Vagina (tissue), 2 donors: ENCODE data around the gene PCGF3. TPM values are rescaled to one million over a fixed set of nuclear protein-coding genes. Genes with fewer than 3 reads are reported as not detected.

ENCODE experiments used
- DNase-seq, 2 donors: peaks; one replicate each; pipeline ENCODE4 v3.0.0-alpha.2; 2017; ENCODE audit errors: extremely low spot score in 2 of 2
- H3K27ac ChIP-seq: fragments of 200-600 bp; sonication (generic); one replicate; pipeline ENCODE4 v1.5.1; 2019
- H3K27me3 ChIP-seq: fragments of 200-600 bp; sonication (generic); one replicate; pipeline ENCODE4 v1.5.1; 2019
- H3K36me3 ChIP-seq, 2 donors: fragments of 200-600 bp; sonication (generic); one replicate each; pipeline ENCODE4 v1.5.1; 2017 to 2019
- H3K4me1 ChIP-seq: fragments of 200-600 bp; sonication (generic); one replicate; pipeline ENCODE4 v1.5.1; 2019
- H3K4me3 ChIP-seq, 2 donors: fragments of 200-600 bp; sonication (generic); 1 replicate in 1 of 2; 2 replicates in 1 of 2; pipeline ENCODE4 v1.5.1; 2016 to 2019
- H3K9me3 ChIP-seq: fragments of 200-600 bp; sonication (generic); one replicate; pipeline ENCODE4 v1.5.1; 2019
- POLR2A ChIP-seq, 2 donors: fragments of 450-650 bp; IDR thresholded peaks; one replicate each; pipeline ENCODE4 v1.6.1; 2017; ENCODE audit warnings: antibody characterized with exemption in 2 of 2, mild to moderate bottlenecking in 2 of 2, moderate library complexity in 2 of 2
- POLR2AphosphoS5 ChIP-seq, 2 donors: sonication (generic); formaldehyde crosslinking; IDR thresholded peaks; one replicate each; pipeline ENCODE4 v1.9.0; 2017; ENCODE audit warnings: antibody characterized with exemption in 2 of 2, mild to moderate bottlenecking in 2 of 2, low read depth in 1 of 2; ENCODE audit not compliant: insufficient read depth in 1 of 2
- intact Hi-C: fragments of 100-400 bp; cut with DNase I; formaldehyde crosslinking; loops from one replicate; pipeline ENCODE4 v1.15.1; 2023
- total RNA-seq: library from RNA; depleted of rRNA; stranded (reverse); fragments of >200 nt; gene quantifications from one replicate; pipeline ENCODE4 v1.2.3, GENCODE V29; 2016
- TF ChIP-seq, protein P1 (sequence below), 3 experiments: fragments of 450-650 bp in 2 of 3; fragments of 200-600 bp in 1 of 3; sonication (generic) in 1 of 3; IDR thresholded peaks; one replicate each; pipeline ENCODE4 v1.5.1; 2017 to 2019; ENCODE audit warnings: antibody characterized with exemption in 3 of 3, mild to moderate bottlenecking in 2 of 3, moderate library complexity in 2 of 3

Gene PCGF3
- total RNA-seq, 1 donor from 2014 or later, result 64.8 TPM

DNA sequence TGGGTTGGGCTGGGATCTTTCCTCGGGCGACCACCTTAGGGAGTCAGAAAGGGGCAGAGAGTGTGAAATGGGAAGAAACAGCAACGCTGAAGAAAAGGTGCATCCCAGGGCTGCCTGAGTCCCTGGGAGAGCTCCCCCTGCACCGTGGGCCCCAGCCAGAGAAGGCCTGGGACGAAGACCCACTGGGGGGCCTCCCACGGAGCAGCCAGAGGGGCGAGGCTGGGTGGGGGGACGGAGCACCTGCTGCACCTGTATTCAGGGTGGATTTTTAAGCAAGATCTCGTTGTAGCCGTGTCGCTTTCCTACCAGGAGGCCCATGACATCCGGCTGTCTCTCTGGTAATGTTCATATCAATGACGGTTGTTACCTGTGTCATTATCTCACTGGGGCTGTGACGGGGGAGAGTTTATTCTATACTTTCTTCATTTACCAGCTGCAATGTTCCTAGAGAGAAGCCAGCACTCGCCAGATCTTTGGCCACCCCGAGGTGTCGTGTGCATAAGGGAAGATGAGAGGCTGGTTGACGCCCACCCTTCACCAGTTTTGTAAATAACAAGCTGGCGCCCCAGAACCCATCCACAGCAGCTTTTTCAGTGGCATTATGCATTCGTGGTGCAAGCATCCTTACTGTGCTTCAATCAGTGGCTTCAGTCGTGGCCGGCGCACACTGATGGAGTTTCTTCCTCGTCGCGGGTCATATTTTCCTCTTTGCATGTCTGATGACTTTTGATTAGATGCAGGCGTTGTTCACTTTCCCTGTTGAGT is 5.6 kb upstream of the PCGF3 start:
- intact Hi-C loops, result no loop called here
- no peaks in the 10 kb centered on the region for H3K9me3 ChIP-seq
- H3K4me1 ChIP-seq, result peaks cover 2% of the 10 kb centered on the region
- no peak overlapping the region for H3K4me3 ChIP-seq
- DNase-seq, result no peak
- H3K36me3 ChIP-seq, result no peaks in the 10 kb centered on the region
- no peak overlapping the region for H3K27ac ChIP-seq
- no peaks in the 10 kb centered on the region for H3K27me3 ChIP-seq
- TF ChIP-seq POLR2AphosphoS5 (IDR thresholded peaks at IDR 0.05; ENCODE audit: insufficient read depth in 1 of 2, low read depth in 1 of 2), result no peak
- TF ChIP-seq POLR2A (IDR thresholded peaks at IDR 0.05), result no peak
- TF ChIP-seq, protein P1, sequence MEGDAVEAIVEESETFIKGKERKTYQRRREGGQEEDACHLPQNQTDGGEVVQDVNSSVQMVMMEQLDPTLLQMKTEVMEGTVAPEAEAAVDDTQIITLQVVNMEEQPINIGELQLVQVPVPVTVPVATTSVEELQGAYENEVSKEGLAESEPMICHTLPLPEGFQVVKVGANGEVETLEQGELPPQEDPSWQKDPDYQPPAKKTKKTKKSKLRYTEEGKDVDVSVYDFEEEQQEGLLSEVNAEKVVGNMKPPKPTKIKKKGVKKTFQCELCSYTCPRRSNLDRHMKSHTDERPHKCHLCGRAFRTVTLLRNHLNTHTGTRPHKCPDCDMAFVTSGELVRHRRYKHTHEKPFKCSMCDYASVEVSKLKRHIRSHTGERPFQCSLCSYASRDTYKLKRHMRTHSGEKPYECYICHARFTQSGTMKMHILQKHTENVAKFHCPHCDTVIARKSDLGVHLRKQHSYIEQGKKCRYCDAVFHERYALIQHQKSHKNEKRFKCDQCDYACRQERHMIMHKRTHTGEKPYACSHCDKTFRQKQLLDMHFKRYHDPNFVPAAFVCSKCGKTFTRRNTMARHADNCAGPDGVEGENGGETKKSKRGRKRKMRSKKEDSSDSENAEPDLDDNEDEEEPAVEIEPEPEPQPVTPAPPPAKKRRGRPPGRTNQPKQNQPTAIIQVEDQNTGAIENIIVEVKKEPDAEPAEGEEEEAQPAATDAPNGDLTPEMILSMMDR (IDR thresholded peaks at IDR 0.05), result no peak

DNA sequence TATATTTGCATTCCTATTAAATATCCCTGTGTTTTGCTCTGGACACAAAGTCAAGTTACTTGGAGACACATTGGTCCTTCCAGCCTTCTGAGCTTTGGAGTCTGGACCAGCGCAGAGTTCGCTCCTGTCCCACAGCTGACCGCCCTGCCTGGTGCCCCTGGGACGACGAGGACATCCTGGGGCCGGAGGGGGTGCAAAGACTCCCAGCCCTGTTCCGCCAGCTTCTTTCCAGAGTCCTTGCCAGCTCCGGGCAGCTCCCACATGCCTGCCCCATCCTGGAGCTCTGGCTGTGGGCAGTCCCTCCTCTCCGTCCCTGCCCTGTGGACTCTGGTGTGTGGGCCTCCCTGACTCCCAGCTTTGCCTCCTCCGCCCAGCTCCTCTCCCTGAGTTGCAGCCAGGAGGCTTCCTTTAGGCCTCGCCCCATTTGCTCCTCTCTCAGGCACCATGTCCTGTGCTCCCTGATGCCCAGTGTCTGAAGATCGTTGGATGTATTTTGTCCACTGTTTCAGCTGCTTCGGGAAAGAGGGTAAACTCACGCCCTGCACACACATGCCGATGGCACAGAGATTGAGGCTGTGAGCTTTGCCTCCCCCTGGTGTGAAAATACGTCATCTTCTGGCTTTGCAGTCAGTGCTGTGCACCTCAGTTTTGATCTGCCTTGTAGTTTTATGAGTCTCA is 4.9 kb upstream of the PCGF3 start:
- H3K9me3 ChIP-seq, result no peaks in the 10 kb centered on the region
- no peak overlapping the region for H3K27ac ChIP-seq
- intact Hi-C loops, result no loop called here
- DNase-seq, result no peak
- H3K4me3 ChIP-seq, result no peak overlapping the region
- no peaks in the 10 kb centered on the region for H3K36me3 ChIP-seq
- H3K4me1 ChIP-seq, result peaks cover 5% of the 10 kb centered on the region
- TF ChIP-seq POLR2A (IDR thresholded peaks at IDR 0.05) (no peak), POLR2AphosphoS5 (IDR thresholded peaks at IDR 0.05; ENCODE audit: insufficient read depth in 1 of 2, low read depth in 1 of 2) (no peak)
- TF ChIP-seq, protein P1 (IDR thresholded peaks at IDR 0.05), result no peak
- no peaks in the 10 kb centered on the region for H3K27me3 ChIP-seq

GRCh38 chr4:702618-703048 is 3.0 kb upstream of the PCGF3 start:
- DNase-seq, result no peak

GRCh38 chr4:703336-704197 is 2.1 kb upstream of the PCGF3 start:
- no peaks in the 10 kb centered on the region for H3K9me3 ChIP-seq
- H3K27me3 ChIP-seq, result no peaks in the 10 kb centered on the region
- TF ChIP-seq POLR2AphosphoS5 (IDR thresholded peaks at IDR 0.05; ENCODE audit: insufficient read depth in 1 of 2, low read depth in 1 of 2) (no peak), POLR2A (IDR thresholded peaks at IDR 0.05) (no peak)
- TF ChIP-seq, protein P1 (IDR thresholded peaks at IDR 0.05), result no peak
- no peak for DNase-seq
- peaks cover 25% of the 10 kb centered on the region for H3K4me1 ChIP-seq
- no peak overlapping the region for H3K27ac ChIP-seq
- no peak overlapping the region for H3K4me3 ChIP-seq
- intact Hi-C loops, result loop anchor here (2.0 kb wide), 1 partner anchor 29 kb away; the partner anchor contains the start of genes ATP5ME and MYL5
- H3K36me3 ChIP-seq, result no peaks in the 10 kb centered on the region

More at GRCh38 chr4:702618-703048, 3.0 kb upstream of the PCGF3 start:
- intact Hi-C loops, result no loop called here
- Histone ChIP-seq H3K9me3 (no peaks in the 10 kb centered on the region), H3K4me3 (no peak overlapping the region), H3K27me3 (no peaks in the 10 kb centered on the region), H3K4me1 (peaks cover 17% of the 10 kb centered on the region), H3K36me3 (no peaks in the 10 kb centered on the region), H3K27ac (no peak overlapping the region)
- TF ChIP-seq, protein P1 (IDR thresholded peaks at IDR 0.05), result no peak
- TF ChIP-seq POLR2A (IDR thresholded peaks at IDR 0.05) (no peak), POLR2AphosphoS5 (IDR thresholded peaks at IDR 0.05; ENCODE audit: insufficient read depth in 1 of 2, low read depth in 1 of 2) (no peak)
